ENCODE measurements around the gene ADAM29.

- TF ChIP-seq CTCF (IDR thresholded peaks at IDR 0.05): no peak
- TF ChIP-seq EZH2 (IDR thresholded peaks at IDR 0.05): no peak
Measured at GRCh38 chr4:174926958-174927357, 8.8 kb downstream of the ADAM29 start.

Data from neural progenitor cell (in vitro differentiated cells).